Loucy (cell line): ENCODE data around the gene CD14.
"Not testable (repeated sequence)": the region's sequence is repeated elsewhere in the genome, so short reads cannot be mapped to it uniquely, and the experiment has no call there.

Experiments
- H2AFZ ChIP-seq: fragments of 200-600 bp; sonication (generic); 2 replicates; pipeline ENCODE4 v1.6.0; 2016; ENCODE audit warnings: antibody characterized with exemption, mild to moderate bottlenecking, low read length, moderate library complexity
- H3F3A ChIP-seq: fragments of 200-600 bp; 2 replicates; pipeline ENCODE4 v1.6.0; 2016; ENCODE audit warnings: antibody characterized with exemption, low read depth, mild to moderate bottlenecking
- H3K27me3 ChIP-seq: fragments of 200-600 bp; sonication (generic); 2 replicates; pipeline ENCODE4 v1.6.1; 2014; ENCODE audit warnings: low read length, mild to moderate bottlenecking; ENCODE audit not compliant: insufficient read depth, poor library complexity, severe bottlenecking
- H3K36me3 ChIP-seq: fragments of 200-600 bp; sonication (generic); 2 replicates; pipeline ENCODE4 v1.6.1; 2016; ENCODE audit warnings: low read length; ENCODE audit not compliant: insufficient read depth
- H3K4me1 ChIP-seq: fragments of 200-600 bp; sonication (generic); 2 replicates; pipeline ENCODE4 v1.5.1; 2014; ENCODE audit warnings: low read length, mild to moderate bottlenecking; ENCODE audit not compliant: insufficient read depth, poor library complexity, severe bottlenecking
- H3K4me2 ChIP-seq: fragments of 200-600 bp; sonication (generic); 2 replicates; pipeline ENCODE4 v1.6.0; 2014; ENCODE audit warnings: antibody characterized with exemption, low read length, low read depth, mild to moderate bottlenecking; ENCODE audit not compliant: poor library complexity, severe bottlenecking
- H3K4me3 ChIP-seq: fragments of 200-600 bp; sonication (generic); 2 replicates; pipeline ENCODE4 v1.5.1; 2014; ENCODE audit warnings: low read length, mild to moderate bottlenecking, mixed read lengths; ENCODE audit not compliant: poor library complexity, severe bottlenecking
- H3K79me2 ChIP-seq: fragments of 200-600 bp; sonication (generic); 2 replicates; pipeline ENCODE4 v1.6.1; 2014; ENCODE audit warnings: low read length; ENCODE audit not compliant: insufficient read depth
- H3K9ac ChIP-seq: fragments of 200-600 bp; sonication (generic); 2 replicates; pipeline ENCODE4 v1.6.0; 2014; ENCODE audit warnings: mild to moderate bottlenecking, low read depth, low read length, moderate library complexity; ENCODE audit not compliant: poor library complexity, severe bottlenecking
- H3K9me2 ChIP-seq: fragments of 200-600 bp; sonication (generic); replicated peaks from 2 replicates; pipeline ENCODE4 v1.6.1; 2016; ENCODE audit warnings: low read depth, low read length, mixed read lengths
- H3K9me3 ChIP-seq: fragments of 200-600 bp; sonication (generic); 2 replicates; pipeline ENCODE4 v1.6.1; 2014; ENCODE audit warnings: mild to moderate bottlenecking, antibody characterized with exemption, low read length, low read depth; ENCODE audit not compliant: insufficient read depth
- H4K20me1 ChIP-seq: fragments of 200-600 bp; sonication (generic); 2 replicates; pipeline ENCODE4 v1.6.0; 2014; ENCODE audit warnings: antibody characterized with exemption, low read length, mild to moderate bottlenecking; ENCODE audit not compliant: insufficient read depth, poor library complexity, severe bottlenecking
- CTCF ChIP-seq: fragments of 200-600 bp; sonication (generic); conservative IDR thresholded peaks from 2 replicates; pipeline ENCODE4 v1.5.1; 2014; ENCODE audit warnings: mild to moderate bottlenecking, antibody characterized with exemption, low read length
- EZH2phosphoT487 ChIP-seq: fragments of 200-600 bp; IDR thresholded peaks from 2 replicates; pipeline ENCODE4 v1.6.1; 2018; ENCODE audit warnings: antibody characterized with exemption, mild to moderate bottlenecking, moderate library complexity, borderline replicate concordance

The CD14 gene

GRCh38 chr5:140607031-140607430 is 25.9 kb downstream of the CD14 start:
- H3K4me2 ChIP-seq: no peak overlapping the region
- TF ChIP-seq CTCF: no peak
- no peak for TF ChIP-seq EZH2phosphoT487
- H3F3A ChIP-seq: no peaks in the 10 kb centered on the region
- H3K9me3 ChIP-seq: no peaks in the 10 kb centered on the region
- peaks cover 15% of the 10 kb centered on the region for H3K4me1 ChIP-seq
- no peak overlapping the region for H3K4me3 ChIP-seq
- no peaks in the 10 kb centered on the region for H3K9me2 ChIP-seq
- H4K20me1 ChIP-seq: no peaks in the 10 kb centered on the region
- H3K9ac ChIP-seq: no peak overlapping the region
- H2AFZ ChIP-seq: no peak overlapping the region
- no peaks in the 10 kb centered on the region for H3K27me3 ChIP-seq
- H3K79me2 ChIP-seq: no peaks in the 10 kb centered on the region
- H3K36me3 ChIP-seq: no peaks in the 10 kb centered on the region

GRCh38 chr5:140605879-140606278 is 27.1 kb downstream of the CD14 start:
- Histone ChIP-seq H3K4me3 (no peak overlapping the region), H3K36me3 (no peaks in the 10 kb centered on the region), H3K79me2 (no peaks in the 10 kb centered on the region), H3K9me3 (no peaks in the 10 kb centered on the region), H2AFZ (no peak overlapping the region), H3K9me2 (no peaks in the 10 kb centered on the region), H3F3A (no peaks in the 10 kb centered on the region), H3K9ac (no peak overlapping the region), H3K4me2 (no peak overlapping the region), H3K4me1 (peaks cover 10% of the 10 kb centered on the region), H4K20me1 (no peaks in the 10 kb centered on the region), H3K27me3 (no peaks in the 10 kb centered on the region)
- TF ChIP-seq EZH2phosphoT487: no peak
- TF ChIP-seq CTCF: no peak

GRCh38 chr5:140603734-140604133 is 29.2 kb downstream of the CD14 start:
- no peak for TF ChIP-seq EZH2phosphoT487
- no peak for TF ChIP-seq CTCF
- peaks cover 1% of the 10 kb centered on the region for H3K4me1 ChIP-seq
- H3K9ac ChIP-seq: no peak overlapping the region
- no peaks in the 10 kb centered on the region for H3K9me3 ChIP-seq
- H3K4me2 ChIP-seq: no peak overlapping the region
- H4K20me1 ChIP-seq: no peaks in the 10 kb centered on the region
- H3K27me3 ChIP-seq: no peaks in the 10 kb centered on the region
- no peaks in the 10 kb centered on the region for H3K9me2 ChIP-seq
- H3K36me3 ChIP-seq: no peaks in the 10 kb centered on the region
- no peaks in the 10 kb centered on the region for H3F3A ChIP-seq
- H2AFZ ChIP-seq: no peak overlapping the region
- no peaks in the 10 kb centered on the region for H3K79me2 ChIP-seq
- H3K4me3 ChIP-seq: no peak overlapping the region

- H2AFZ ChIP-seq, H3K9ac ChIP-seq, H3K27me3 ChIP-seq, H3K4me1 ChIP-seq, H4K20me1 ChIP-seq, H3K79me2 ChIP-seq, H3K4me3 ChIP-seq, H3F3A ChIP-seq, H3K9me2 ChIP-seq, H3K9me3 ChIP-seq, H3K4me2 ChIP-seq, H3K36me3 ChIP-seq: not testable (repeated sequence)
These were observed 29.6 kb downstream of the CD14 start for GRCh38 chr5:140603446-140603698.
